Astrocyte (in vitro differentiated cells and primary cell): ENCODE measurements around the gene UBE2L3. TPM values are rescaled to one million over a fixed set of nuclear protein-coding genes. Genes with fewer than 3 reads are reported as not detected.

ENCODE experiments used
- DNase-seq: peaks from one replicate; pipeline ENCODE4 v3.0.0-alpha.2; 2010; ENCODE audit warnings: low read depth
- FAIRE-seq: peaks from 2 replicates; lab custom pipeline; 2011; peaks lifted over from hg19 to GRCh38; lab: Jason Lieb, UNC
- H2AFZ ChIP-seq: 2 replicates; pipeline ENCODE4 v1.6.0; 2012; ENCODE audit warnings: low read depth, low read length, inconsistent platforms
- H3K27ac ChIP-seq: 2 replicates; pipeline ENCODE4 v1.5.1; 2011; ENCODE audit warnings: low read depth, low read length, inconsistent platforms
- H3K27me3 ChIP-seq: 2 replicates; pipeline ENCODE4 v1.6.0; 2011; ENCODE audit warnings: low read length, inconsistent platforms; ENCODE audit not compliant: insufficient read depth
- H3K36me3 ChIP-seq: 2 replicates; pipeline ENCODE4 v1.5.1; 2011; ENCODE audit warnings: low read length, inconsistent platforms; ENCODE audit not compliant: insufficient read depth
- H3K4me1 ChIP-seq: 2 replicates; pipeline ENCODE4 v1.5.1; 2011; ENCODE audit warnings: low read length, inconsistent platforms; ENCODE audit not compliant: insufficient read depth
- H3K4me2 ChIP-seq: 2 replicates; pipeline ENCODE4 v1.6.0; 2012; ENCODE audit warnings: low read length, inconsistent platforms
- H3K4me3 ChIP-seq: 2 replicates; pipeline ENCODE4 v1.5.1; 2011; ENCODE audit warnings: low read depth, mild to moderate bottlenecking, low read length, inconsistent platforms; ENCODE audit not compliant: insufficient read depth
- H3K79me2 ChIP-seq: 2 replicates; pipeline ENCODE4 v1.6.0; 2012; ENCODE audit warnings: mild to moderate bottlenecking, low read length, inconsistent platforms; ENCODE audit not compliant: insufficient read depth
- H3K9ac ChIP-seq: 2 replicates; pipeline ENCODE4 v1.6.0; 2012; ENCODE audit warnings: mild to moderate bottlenecking, low read length, inconsistent platforms
- H3K9me3 ChIP-seq: 2 replicates; pipeline ENCODE4 v1.5.1; 2012; ENCODE audit warnings: low read depth, mild to moderate bottlenecking, low read length, inconsistent platforms; ENCODE audit not compliant: insufficient read depth
- H4K20me1 ChIP-seq: 2 replicates; pipeline ENCODE4 v1.6.0; 2012; ENCODE audit warnings: low read length, inconsistent platforms; ENCODE audit not compliant: insufficient read depth
- H3K27ac Mint-ChIP-seq: one replicate; pipeline ENCODE4 v1.8.0; 2021; ENCODE audit warnings: mild to moderate bottlenecking, mixed read lengths; ENCODE audit not compliant: unreplicated experiment
- H3K27me3 Mint-ChIP-seq: one replicate; pipeline ENCODE4 v1.8.0; 2021; ENCODE audit warnings: low read depth, mixed read lengths; ENCODE audit not compliant: unreplicated experiment
- H3K36me3 Mint-ChIP-seq: one replicate; pipeline ENCODE4 v1.8.0; 2021; ENCODE audit warnings: low read depth, mixed read lengths; ENCODE audit not compliant: unreplicated experiment
- H3K4me1 Mint-ChIP-seq: one replicate; pipeline ENCODE4 v1.8.0; 2021; ENCODE audit warnings: low read depth, mixed read lengths; ENCODE audit not compliant: unreplicated experiment
- H3K4me3 Mint-ChIP-seq: one replicate; pipeline ENCODE4 v1.8.0; 2021; ENCODE audit warnings: mild to moderate bottlenecking, moderate library complexity, mixed read lengths; ENCODE audit not compliant: unreplicated experiment
- H3K9me3 Mint-ChIP-seq: one replicate; pipeline ENCODE4 v1.8.0; 2021; ENCODE audit warnings: mild to moderate bottlenecking, mixed read lengths; ENCODE audit not compliant: unreplicated experiment
- CTCF ChIP-seq: IDR thresholded peaks from 2 replicates; pipeline ENCODE4 v1.5.1; 2011; ENCODE audit warnings: low read depth, mild to moderate bottlenecking, inconsistent platforms, low read length, moderate library complexity; ENCODE audit not compliant: insufficient read depth
- EZH2 ChIP-seq: IDR thresholded peaks from 2 replicates; pipeline ENCODE4 v1.6.1; 2012; ENCODE audit warnings: mild to moderate bottlenecking, low read length, inconsistent platforms; ENCODE audit not compliant: insufficient read depth
- total RNA-seq: library from RNA; stranded (reverse); gene quantifications from 2 replicates; pipeline ENCODE4 v1.2.1, GENCODE V29; 2021

UBE2L3 gene
- total RNA-seq, 1 donor from 2014 or later, result 62.8 TPM

- no peaks in the 10 kb centered on the region for H3K27me3 Mint-ChIP-seq
- H3K4me1 ChIP-seq, result peaks cover 13% of the 10 kb centered on the region
- peak overlapping the region; percentile 77 for H3K27ac Mint-ChIP-seq
- H4K20me1 ChIP-seq, result peaks cover 80% of the 10 kb centered on the region
- no peak overlapping the region for H2AFZ ChIP-seq
- H3K36me3 ChIP-seq, result peaks cover 4% of the 10 kb centered on the region
- no peak for TF ChIP-seq EZH2
- no peak for TF ChIP-seq CTCF
- no peak overlapping the region for H3K4me2 ChIP-seq
- H3K9ac ChIP-seq, result no peak overlapping the region
- DNase-seq (no peak), FAIRE-seq (no peak)
- no peaks in the 10 kb centered on the region for H3K9me3 Mint-ChIP-seq
- H3K79me2 ChIP-seq, result peaks cover 87% of the 10 kb centered on the region
- no peaks in the 10 kb centered on the region for H3K9me3 ChIP-seq
- H3K27ac ChIP-seq, result no peak overlapping the region
- H3K4me3 Mint-ChIP-seq, result peak overlapping the region; percentile 31
- peaks cover 28% of the 10 kb centered on the region for H3K4me1 Mint-ChIP-seq
- H3K27me3 ChIP-seq, result no peaks in the 10 kb centered on the region
- H3K36me3 Mint-ChIP-seq, result peaks cover 17% of the 10 kb centered on the region
- no peak overlapping the region for H3K4me3 ChIP-seq
Observed at GRCh38 chr22:21624880-21625791, 57.6 kb downstream of the UBE2L3 start.

GRCh38 chr22:21626073-21626734 lies 58.7 kb downstream of the UBE2L3 start:
- Histone ChIP-seq H3K27me3 (no peaks in the 10 kb centered on the region), H3K4me2 (no peak overlapping the region), H3K9me3 (no peaks in the 10 kb centered on the region), H3K36me3 (peaks cover 4% of the 10 kb centered on the region), H3K4me3 (no peak overlapping the region), H3K4me1 (peaks cover 13% of the 10 kb centered on the region), H3K27ac (no peak overlapping the region), H3K9ac (no peak overlapping the region), H3K79me2 (peaks cover 77% of the 10 kb centered on the region), H4K20me1 (peaks cover 69% of the 10 kb centered on the region), H2AFZ (no peak overlapping the region)
- H3K27me3 Mint-ChIP-seq, result no peaks in the 10 kb centered on the region
- no peaks in the 10 kb centered on the region for H3K9me3 Mint-ChIP-seq
- TF ChIP-seq EZH2 (no peak), CTCF (no peak)
- FAIRE-seq (no peak), DNase-seq (no peak)
- H3K4me1 Mint-ChIP-seq, result peaks cover 24% of the 10 kb centered on the region
- peaks cover 15% of the 10 kb centered on the region for H3K36me3 Mint-ChIP-seq
- H3K4me3 Mint-ChIP-seq, result no peak overlapping the region
- H3K27ac Mint-ChIP-seq, result peak overlapping the region; percentile 29
